Body of pancreas (tissue), 4 donors: ENCODE data around the gene OST4. TPM values are rescaled to one million over a fixed set of nuclear protein-coding genes. Genes with fewer than 3 reads are reported as not detected.

Source experiments
- ATAC-seq: fragments of 150-250 bp; one replicate; pipeline ENCODE4 v1.9.1; 2016
- DNase-seq, 4 donors: peaks; one replicate each; pipeline ENCODE4 v3.0.0-alpha.2; 2019
- H3K27ac ChIP-seq, 4 donors: fragments of 200-600 bp; sonication (generic); 1 replicate in 3 of 4; 2 replicates in 1 of 4; pipeline versions ENCODE4 v1.5.1 to v1.6.1; 2016 to 2019; ENCODE audit warnings: mild to moderate bottlenecking in 1 of 4, mixed read lengths in 1 of 4, moderate library complexity in 1 of 4
- H3K27me3 ChIP-seq, 2 donors: fragments of 200-600 bp; sonication (generic); one replicate each; pipeline ENCODE4 v1.6.0; 2016; ENCODE audit warnings: mild to moderate bottlenecking in 1 of 2
- H3K36me3 ChIP-seq, 2 donors: fragments of 200-600 bp; sonication (generic); replicated peaks in 1 of 2; 2 replicates each; pipeline ENCODE4 v1.5.1; 2016; ENCODE audit warnings: low read depth in 2 of 2; ENCODE audit not compliant: insufficient read depth in 1 of 2
- H3K4me1 ChIP-seq: fragments of 200-600 bp; sonication (generic); one replicate; pipeline ENCODE4 v1.6.0; 2016
- H3K4me3 ChIP-seq, 2 donors: fragments of 200-600 bp; sonication (generic); 1 replicate in 1 of 2; 2 replicates in 1 of 2; pipeline ENCODE4 v1.5.1; 2016 to 2019
- H3K9me3 ChIP-seq, 3 donors: fragments of 200-600 bp; sonication (generic); 1 replicate in 2 of 3; 2 replicates in 1 of 3; pipeline ENCODE4 v1.5.1; 2016
- CTCF ChIP-seq, 7 experiments: fragments of 450-650 bp in 4 of 7; fragments of 200-600 bp in 3 of 7; sonication (generic) in 3 of 7; IDR thresholded peaks; one replicate each; pipeline ENCODE4 v1.5.1; 2016 to 2019; ENCODE audit warnings: antibody characterized with exemption in 7 of 7
- POLR2A ChIP-seq, 3 donors: fragments of 450-650 bp; IDR thresholded peaks; one replicate each; pipeline ENCODE4 v1.6.1; 2016; ENCODE audit warnings: antibody characterized with exemption in 3 of 3, mild to moderate bottlenecking in 2 of 3
- WGBS, 2 donors: methylation state at CpG; one replicate each; pipeline ENCODE4 v1.1.5; 2017; 5-methylcytosine and 5-hydroxymethylcytosine counted together
- intact Hi-C: fragments of 100-400 bp; cut with DNase I; formaldehyde crosslinking; loops from one replicate; pipeline ENCODE4 v1.15.1; 2023
- total RNA-seq, 2 donors: library from RNA; depleted of rRNA; stranded (reverse); fragments of >200 nt; gene quantifications; one replicate each; pipeline ENCODE4 v1.1.0, GENCODE V29; 2016

OST4 gene
- total RNA-seq, 2 donors from 2014 or later = 103 to 129 TPM

- intact Hi-C loops = no loop called here
- no peaks in the 10 kb centered on the region for H3K27me3 ChIP-seq
- DNase-seq (no peak), ATAC-seq (no peak)
- WGBS, 2 donors = 87% methylated on average over 6 of the region's 6 CpGs; no CpG with 5 or more reads in 1 of the 2 donors
- no peaks in the 10 kb centered on the region for H3K9me3 ChIP-seq
- TF ChIP-seq CTCF (IDR thresholded peaks at IDR 0.05) (no peak), POLR2A (IDR thresholded peaks at IDR 0.05) (no peak)
- H3K4me1 ChIP-seq = peaks cover 31% of the 10 kb centered on the region
- peaks cover 35 to 43% of the 10 kb centered on the region in 2 donors for H3K36me3 ChIP-seq
- H3K27ac ChIP-seq = no peak overlapping the region
- H3K4me3 ChIP-seq = no peak overlapping the region
These were observed 33.4 kb downstream of the OST4 start for GRCh38 chr2:27038012-27038411.

GRCh38 chr2:27033253-27033852 is 38.1 kb downstream of the OST4 start:
- no peaks in the 10 kb centered on the region for H3K9me3 ChIP-seq
- TF ChIP-seq POLR2A (IDR thresholded peaks at IDR 0.05) (no peak), CTCF (IDR thresholded peaks at IDR 0.05) (no peak)
- peaks cover 22% of the 10 kb centered on the region for H3K4me1 ChIP-seq
- H3K36me3 ChIP-seq = peaks cover 21 to 23% of the 10 kb centered on the region in 2 donors
- ATAC-seq = peak; percentile 13
- intact Hi-C loops = no loop called here
- peak overlapping the region; percentile 94 to 97 for H3K4me3 ChIP-seq
- H3K27ac ChIP-seq = peak overlapping the region; percentile 70 to 85 (median 82)
- 14 to 21% methylated on average over 6 to 8 of the region's 11 CpGs for WGBS, 2 donors
- no peaks in the 10 kb centered on the region for H3K27me3 ChIP-seq
- DNase-seq = no peak

GRCh38 chr2:27032495-27033252 is 38.8 kb downstream of the OST4 start, which contains the start of gene TMEM214:
Gene TMEM214 (plus strand): TSS chr2:27032965. CDS start chr2:27033016, 51 bp downstream.
- peaks cover 22% of the 10 kb centered on the region for H3K4me1 ChIP-seq
- H3K9me3 ChIP-seq = no peaks in the 10 kb centered on the region
- DNase-seq (peak; percentile 89 to 91 (median 90)), ATAC-seq (peak; percentile 96)
- H3K27ac ChIP-seq = peak within 1 kb of the TSS; percentile 70 to 85 (median 82)
- intact Hi-C loops = no loop called here
- WGBS, 2 donors = 0 to 1% methylated on average over 19 to 76 of the region's 76 CpGs
- H3K4me3 ChIP-seq = peak within 1 kb of the TSS; percentile 94 to 97
- peaks cover 15 to 17% of the 10 kb centered on the region in 2 donors for H3K36me3 ChIP-seq
- no peaks in the 10 kb centered on the region for H3K27me3 ChIP-seq
- TF ChIP-seq POLR2A (IDR thresholded peaks at IDR 0.05) = peak; percentile 80 to 83 (median 82)
- TF ChIP-seq CTCF (IDR thresholded peaks at IDR 0.05) = peak in 3 of 7 experiments; percentile 12 to 26 (median 25)

- no peak overlapping the region for H3K4me3 ChIP-seq
- no peak overlapping the region for H3K27ac ChIP-seq
- H3K36me3 ChIP-seq = no peaks in the 10 kb centered on the region
- DNase-seq (no peak), ATAC-seq (no peak)
- TF ChIP-seq CTCF (IDR thresholded peaks at IDR 0.05) = no peak
- H3K27me3 ChIP-seq = no peaks in the 10 kb centered on the region
- 64 to 76% methylated on average over 2 of the region's 2 CpGs for WGBS, 2 donors
- H3K9me3 ChIP-seq = no peaks in the 10 kb centered on the region
- intact Hi-C loops = no loop called here
- peaks cover 5% of the 10 kb centered on the region for H3K4me1 ChIP-seq
These were observed 42.4 kb downstream of the OST4 start for GRCh38 chr2:27029051-27029450.
